GM19043 (cell line): ENCODE data around the gene VEGFC.

Experiments used
- ATAC-seq: cut with Tn5 transposase; IDR thresholded peaks from one replicate; pipeline ENCODE4 v1.9.1; 2021; ENCODE audit warnings: low read depth; ENCODE audit not compliant: unreplicated experiment

Gene VEGFC

GRCh38 chr4:176717237-176717636, 75.5 kb downstream of the VEGFC start:
- ATAC-seq, result no peak

GRCh38 chr4:176709417-176709816, 83.3 kb downstream of the VEGFC start:
- no peak for ATAC-seq

- no peak for ATAC-seq
These were observed 83.9 kb downstream of the VEGFC start for GRCh38 chr4:176708771-176709311.

GRCh38 chr4:176690716-176691115, 102.0 kb downstream of the VEGFC start:
- ATAC-seq, result no peak

GRCh38 chr4:176680668-176681180, 112.0 kb downstream of the VEGFC start:
- ATAC-seq, result no peak

- ATAC-seq, result no peak
These were observed 115.8 kb downstream of the VEGFC start for GRCh38 chr4:176676901-176677300.

GRCh38 chr4:176675810-176676209, 116.9 kb downstream of the VEGFC start:
- ATAC-seq, result no peak

GRCh38 chr4:176671532-176671931, 121.2 kb downstream of the VEGFC start:
- ATAC-seq, result no peak

- no peak for ATAC-seq
These were observed 124.4 kb downstream of the VEGFC start for GRCh38 chr4:176668324-176668723.

- ATAC-seq, result no peak
These were observed 127.8 kb downstream of the VEGFC start for GRCh38 chr4:176664964-176665363.

- no peak for ATAC-seq
These were observed 132.2 kb downstream of the VEGFC start for GRCh38 chr4:176660561-176660960.

GRCh38 chr4:176656108-176656507, 136.6 kb downstream of the VEGFC start:
- no peak for ATAC-seq

- no peak for ATAC-seq
These were observed 138.0 kb downstream of the VEGFC start for GRCh38 chr4:176654565-176655216.

GRCh38 chr4:176653401-176654220, 139.1 kb downstream of the VEGFC start:
- no peak for ATAC-seq

GRCh38 chr4:176646311-176646710, 146.4 kb downstream of the VEGFC start:
- no peak for ATAC-seq

- ATAC-seq, result no peak
These were observed 147.3 kb downstream of the VEGFC start for GRCh38 chr4:176645246-176645960.

GRCh38 chr4:176642472-176642871, 150.2 kb downstream of the VEGFC start:
- ATAC-seq, result peak; percentile 57

- ATAC-seq, result no peak
These were observed 151.5 kb downstream of the VEGFC start for GRCh38 chr4:176641237-176641636.

- ATAC-seq, result no peak
These were observed 153.7 kb downstream of the VEGFC start for GRCh38 chr4:176638992-176639391.

GRCh38 chr4:176636292-176636691, 156.4 kb downstream of the VEGFC start:
- ATAC-seq, result no peak
